ENCODE results near the gene LINC00632.

DNA sequence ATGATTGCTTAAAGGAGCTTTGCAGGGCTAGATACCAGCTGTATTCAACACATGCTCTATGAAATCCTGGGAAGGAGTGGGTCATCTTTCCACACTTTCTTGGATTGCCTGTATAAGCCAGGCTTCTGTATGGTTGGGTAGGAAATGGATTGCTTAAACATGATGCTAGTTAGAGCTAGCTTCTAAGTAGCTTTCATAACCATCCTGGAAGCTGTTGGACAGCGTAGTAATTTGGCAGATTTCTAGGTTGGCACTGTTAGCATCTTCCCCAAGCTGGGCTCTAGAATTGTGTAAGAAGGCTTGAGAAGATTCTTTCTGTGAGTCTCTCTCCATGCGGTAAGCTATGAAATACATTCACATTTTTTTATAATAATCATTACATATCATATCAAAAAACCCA is 127.3 kb downstream of the LINC00632 start:
- TF ChIP-seq, protein P1, sequence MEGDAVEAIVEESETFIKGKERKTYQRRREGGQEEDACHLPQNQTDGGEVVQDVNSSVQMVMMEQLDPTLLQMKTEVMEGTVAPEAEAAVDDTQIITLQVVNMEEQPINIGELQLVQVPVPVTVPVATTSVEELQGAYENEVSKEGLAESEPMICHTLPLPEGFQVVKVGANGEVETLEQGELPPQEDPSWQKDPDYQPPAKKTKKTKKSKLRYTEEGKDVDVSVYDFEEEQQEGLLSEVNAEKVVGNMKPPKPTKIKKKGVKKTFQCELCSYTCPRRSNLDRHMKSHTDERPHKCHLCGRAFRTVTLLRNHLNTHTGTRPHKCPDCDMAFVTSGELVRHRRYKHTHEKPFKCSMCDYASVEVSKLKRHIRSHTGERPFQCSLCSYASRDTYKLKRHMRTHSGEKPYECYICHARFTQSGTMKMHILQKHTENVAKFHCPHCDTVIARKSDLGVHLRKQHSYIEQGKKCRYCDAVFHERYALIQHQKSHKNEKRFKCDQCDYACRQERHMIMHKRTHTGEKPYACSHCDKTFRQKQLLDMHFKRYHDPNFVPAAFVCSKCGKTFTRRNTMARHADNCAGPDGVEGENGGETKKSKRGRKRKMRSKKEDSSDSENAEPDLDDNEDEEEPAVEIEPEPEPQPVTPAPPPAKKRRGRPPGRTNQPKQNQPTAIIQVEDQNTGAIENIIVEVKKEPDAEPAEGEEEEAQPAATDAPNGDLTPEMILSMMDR (conservative IDR thresholded peaks at IDR 0.05 in 1 of 2, IDR thresholded peaks at IDR 0.05 in 1 of 2; ENCODE audit: low read depth in 1 of 2, low read length in 2 of 2) = no peak
- TF ChIP-seq EZH2 (IDR thresholded peaks at IDR 0.05; ENCODE audit: low read length, missing control alignments) = no peak
